Motor neuron (in vitro differentiated cells): ENCODE results near the gene KIF2C. TPM values are rescaled to one million over a fixed set of nuclear protein-coding genes. Genes with fewer than 3 reads are reported as not detected.

Source experiments
- total RNA-seq, 8 experiments: library from RNA; unstranded; fragments of 300-600 nt; gene quantifications; 2 replicates each; pipeline versions ENCODE4 v1.2.3 to v1.2.4, GENCODE V29; 2022

KIF2C gene
- total RNA-seq, 8 experiments from 2014 or later = 0.61 to 92.3 (median 4.9) TPM

Other genes starting within 250 kb of the KIF2C start
- 10 to 100 TPM in 5 of 8 experiments, 1 to 10 TPM in 3; 6.8 to 11.4 (median 10.6) TPM for gene TMEM53, start 65.4 kb upstream of the KIF2C start, total RNA-seq
- 10 to 100 TPM in 2 of 8 experiments, 1 to 10 TPM in 6; 3.4 to 20.8 (median 6.0) TPM for gene ARMH1, start 65.1 kb upstream of the KIF2C start, total RNA-seq
- under 1 TPM in 4 of 8 experiments, not detected in 4; under 0.01 TPM for gene RNU5D-1, start 8.7 kb upstream of the KIF2C start, total RNA-seq
- gene RPS8, start 35.7 kb downstream of the KIF2C start, total RNA-seq = 1,000 to 10,000 TPM; 2,114 to 6,000 (median 3,055) TPM
- under 1 TPM in 7 of 8 experiments, not detected in 1; 0.13 to 0.95 (median 0.27) TPM for gene BEST4, start 48.3 kb downstream of the KIF2C start, total RNA-seq
- gene PLK3, start 60.5 kb downstream of the KIF2C start, total RNA-seq = 10 to 100 TPM; 17.4 to 48.5 (median 28.3) TPM
- 1 to 10 TPM in 2 of 8 experiments, under 1 TPM in 5, not detected in 1; 0.22 to 1.5 (median 0.73) TPM for gene DYNLT4, start 67.5 kb downstream of the KIF2C start, total RNA-seq
- gene BTBD19, start 68.7 kb downstream of the KIF2C start, total RNA-seq = 10 to 100 TPM in 2 of 8 experiments, 1 to 10 TPM in 5, under 1 TPM in 1; 0.60 to 18.5 (median 6.0) TPM
- gene PTCH2, start 103.4 kb downstream of the KIF2C start, total RNA-seq = 1 to 10 TPM in 7 of 8 experiments, under 1 TPM in 1; 0.81 to 3.0 (median 2.2) TPM
- 10 to 100 TPM; 31.2 to 58.2 (median 41.7) TPM for gene EIF2B3, start 246.8 kb downstream of the KIF2C start, total RNA-seq